SK-N-MC (cell line): ENCODE data around the gene MACROH2A1.

Source experiments
- EZH2 ChIP-seq: fragments of 200-600 bp; sonication (generic); IDR thresholded peaks from one replicate; pipeline ENCODE4 v1.6.1; 2017; ENCODE audit warnings: antibody characterized with exemption
- POLR2AphosphoS5 ChIP-seq: IDR thresholded peaks from 2 replicates; pipeline ENCODE4 v1.6.1; 2012; ENCODE audit warnings: mild to moderate bottlenecking, low read depth, low read length, borderline replicate concordance

DNA sequence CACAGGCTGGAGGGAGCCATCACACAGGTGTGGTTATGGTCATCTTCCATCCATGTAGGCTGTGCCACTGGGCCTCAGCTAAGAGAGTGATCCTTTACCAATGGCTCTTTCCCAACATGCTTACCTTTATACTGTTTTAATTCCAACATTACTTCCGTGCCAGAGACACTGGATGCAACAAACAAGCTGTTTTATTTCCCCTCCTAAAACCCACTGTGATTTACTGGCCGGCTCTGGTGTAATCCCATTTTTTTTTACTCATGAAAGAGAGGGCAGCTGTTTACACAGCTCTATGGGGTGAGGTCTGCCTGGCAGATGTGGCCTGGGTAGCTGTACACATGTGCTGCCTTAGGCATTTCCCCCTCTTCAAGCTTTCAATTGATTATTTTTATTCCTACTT is 58.5 kb downstream of the MACROH2A1 start:
- no peak for TF ChIP-seq POLR2AphosphoS5
- no peak for TF ChIP-seq EZH2
